ENCODE data around the gene TMEM134. TPM values are rescaled to one million over a fixed set of nuclear protein-coding genes. Genes with fewer than 3 reads are reported as not detected.

TMEM134 gene
- total and polyA plus RNA-seq, 9 of the 15 experiments (the other 6 are each of a cell fraction or from before 2014, with no cell fraction given), result 0.63 to 48.4 (median 10.7) TPM

DNA sequence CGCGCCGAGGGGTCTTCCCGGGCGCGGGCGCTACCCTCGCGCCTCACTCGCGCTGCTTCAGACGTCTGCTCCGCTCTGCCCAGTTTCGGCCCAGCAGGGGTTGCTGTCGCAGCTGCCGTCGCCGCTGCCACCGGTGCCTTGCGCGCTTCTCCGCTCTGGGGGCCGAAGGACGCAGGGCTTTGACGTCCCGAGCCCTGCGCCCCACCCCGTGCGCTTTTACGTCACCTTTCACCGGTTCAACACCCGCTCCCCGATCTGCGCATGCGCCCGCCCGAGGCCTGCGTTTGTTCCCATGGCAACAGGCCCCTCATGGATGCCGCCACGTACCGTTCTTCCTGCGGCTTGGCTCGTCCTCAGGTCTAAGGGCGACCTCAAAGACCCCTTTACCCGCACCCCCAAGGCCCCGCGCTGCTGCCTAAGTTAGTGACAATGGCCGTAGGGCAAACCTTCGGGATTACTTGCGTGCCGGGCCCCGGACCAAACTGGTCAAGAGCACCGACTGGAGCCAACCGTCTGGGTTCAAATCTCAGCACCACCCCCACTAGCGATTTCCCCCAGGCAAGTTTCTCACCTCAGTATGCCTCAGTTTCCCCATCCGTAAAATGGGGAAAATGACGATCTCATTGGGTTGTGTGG, 39.6 kb upstream of the TMEM134 start (continued):
- peak; percentile 54 for TF ChIP-seq E2F8 (IDR thresholded peaks at IDR 0.05; ENCODE audit: low read depth, partially characterized antibody)
- no peak for TF ChIP-seq FOXM1 (IDR thresholded peaks at IDR 0.05; ENCODE audit: low read depth)
- no peak for TF ChIP-seq FOXM1 (CRISPR knock-in tag; IDR thresholded peaks at IDR 0.05; ENCODE audit: low read depth)
- no peak for TF ChIP-seq NFXL1 (CRISPR knock-in tag; IDR thresholded peaks at IDR 0.05)
- 0 out of 2 replicates have a peak, but pooled peaks have one; percentile 4 for TF ChIP-seq ZBTB33 (CRISPR knock-in tag; IDR thresholded peaks at IDR 0.05)
- TF ChIP-seq BCOR (IDR thresholded peaks at IDR 0.05), result peak; percentile 42
- no peak for TF ChIP-seq ZNF121 (CRISPR knock-in tag; conservative IDR thresholded peaks at IDR 0.05)
- no peak for TF ChIP-seq PTBP1 (IDR thresholded peaks at IDR 0.05; ENCODE audit: low read depth, low read length)
- TF ChIP-seq FOS (IDR thresholded peaks at IDR 0.05; ENCODE audit: extremely low read depth, insufficient read length), result no peak
- TF ChIP-seq TRIM28 (IDR thresholded peaks at IDR 0.05), result no peak
- TF ChIP-seq TSC22D4 (tag; IDR thresholded peaks at IDR 0.05), result no peak
- no peak for TF ChIP-seq PATZ1 (CRISPR knock-in tag; IDR thresholded peaks at IDR 0.05; ENCODE audit: borderline replicate concordance)
- no peak for TF ChIP-seq SMAD2 (IDR thresholded peaks at IDR 0.05; ENCODE audit: low read depth, low read length)
- no peak for TF ChIP-seq TOE1 (IDR thresholded peaks at IDR 0.05; ENCODE audit: borderline replicate concordance)
- no peak for TF ChIP-seq TOE1 (CRISPR knock-in tag; IDR thresholded peaks at IDR 0.05; ENCODE audit: borderline replicate concordance, low read depth)
- peak; percentile 54; the same call in 1 of the 2 replicates for TF ChIP-seq RBM34 (IDR thresholded peaks at IDR 0.05; ENCODE audit: borderline replicate concordance, insufficient read depth, low read length)
- no peak for TF ChIP-seq PRMT5 (CRISPR knock-in tag; IDR thresholded peaks at IDR 0.05)
- no peak for TF ChIP-seq ZNF764 (CRISPR knock-in tag; IDR thresholded peaks at IDR 0.05; ENCODE audit: low read depth)
- TF ChIP-seq CTCFL (IDR thresholded peaks at IDR 0.05; ENCODE audit: borderline replicate concordance, insufficient read depth, low read depth, low read length, poor library complexity, severe bottlenecking), result peak; percentile 3

Measured in K562 (cell line).